Hepatic stellate cell (primary cell): ENCODE results near the gene SLC35F3.
"Not testable (repeated sequence)": the region's sequence is repeated elsewhere in the genome, so short reads cannot be mapped to it uniquely, and the experiment has no call there.

Experiments
- DNase-seq: peaks from one replicate; pipeline ENCODE4 v3.0.0; 2011; ENCODE audit warnings: low spot score

SLC35F3 gene

GRCh38 chr1:234292548-234292947 is 388.1 kb downstream of the SLC35F3 start:
- DNase-seq, result no peak

GRCh38 chr1:234294109-234294817 is 389.8 kb downstream of the SLC35F3 start:
- DNase-seq, result no peak

DNA sequence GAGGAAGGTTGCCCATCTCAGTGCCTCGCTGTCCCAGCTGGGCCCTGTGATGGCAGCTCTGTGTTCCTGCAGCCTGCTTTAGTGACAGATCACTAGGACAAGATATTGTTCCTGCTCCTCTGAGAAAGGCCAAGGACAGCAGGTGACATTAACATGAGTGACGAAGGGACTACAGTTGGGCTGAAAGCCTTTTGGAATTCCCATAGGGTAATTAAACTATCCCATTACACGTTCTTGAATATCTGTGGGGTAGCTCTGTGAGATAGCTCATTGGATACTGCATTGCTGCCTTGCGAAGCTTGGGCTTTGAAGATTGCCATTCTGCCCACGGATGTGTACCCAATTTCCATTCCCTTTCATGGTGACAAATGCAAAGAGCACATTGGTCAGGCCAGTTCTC is 390.6 kb downstream of the SLC35F3 start:
- no peak for DNase-seq

DNA sequence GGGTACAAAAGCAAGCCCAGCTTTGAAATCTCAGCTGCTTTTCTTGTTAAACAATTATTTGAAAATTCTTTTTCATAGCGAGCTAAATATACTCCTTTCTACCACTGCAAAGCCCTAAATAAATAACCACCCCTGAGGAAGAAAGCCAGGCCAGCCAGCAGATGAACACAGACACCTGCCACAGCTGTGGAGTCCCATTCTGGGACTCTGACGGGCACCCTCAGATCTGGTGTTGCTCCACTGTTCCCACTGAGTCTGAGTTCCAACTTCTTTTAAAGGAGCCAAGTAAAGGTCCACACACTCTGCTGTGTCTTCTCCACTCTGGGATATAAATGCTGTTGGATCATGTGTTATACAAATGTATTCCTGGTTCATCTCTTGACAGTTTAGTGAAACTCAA is 391.1 kb downstream of the SLC35F3 start:
- no peak for DNase-seq

GRCh38 chr1:234296496-234296895 is 392.0 kb downstream of the SLC35F3 start:
- DNase-seq, result no peak

DNA sequence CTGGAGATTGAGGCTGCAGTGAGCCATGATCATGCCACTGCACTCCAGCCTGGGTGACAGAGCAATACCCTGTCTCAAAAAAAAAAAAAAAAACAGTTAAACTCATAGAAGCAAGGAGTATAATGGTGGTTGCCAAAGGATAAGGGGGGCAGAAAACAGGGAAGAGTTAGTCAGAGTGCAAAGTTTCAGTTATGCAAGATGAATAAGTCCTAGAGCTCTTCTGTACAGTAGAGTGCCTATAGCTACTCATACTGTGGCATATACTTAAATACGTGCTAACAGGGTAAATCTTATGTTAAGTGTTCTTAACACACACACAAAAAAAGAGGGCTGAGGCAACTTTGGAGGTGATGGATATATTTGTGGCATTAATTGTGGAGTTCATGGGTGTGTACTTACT is 393.2 kb downstream of the SLC35F3 start:
- no peak for DNase-seq

DNA sequence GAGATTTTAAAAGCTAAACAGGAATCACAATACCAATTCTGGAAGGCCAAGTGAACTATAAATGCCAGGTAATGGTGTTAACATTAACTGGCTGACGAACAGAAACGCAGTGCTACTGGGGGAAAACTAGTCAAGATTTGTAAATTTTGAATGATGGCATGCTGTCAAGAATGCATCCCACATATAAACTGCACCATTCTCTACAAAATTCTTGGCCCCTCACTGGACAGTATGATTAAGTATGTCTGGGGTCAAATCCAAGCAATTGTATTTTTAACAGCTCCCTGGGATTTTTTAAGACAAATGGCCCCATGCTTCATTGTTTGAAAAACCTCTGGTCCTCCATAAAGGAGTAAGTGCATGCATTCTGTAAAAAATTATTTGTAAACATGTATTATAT is 395.6 kb downstream of the SLC35F3 start:
- no peak for DNase-seq

GRCh38 chr1:234301663-234302062 is 397.2 kb downstream of the SLC35F3 start:
- not testable (repeated sequence) for DNase-seq

GRCh38 chr1:234302354-234302962 is 398.0 kb downstream of the SLC35F3 start:
- no peak for DNase-seq

DNA sequence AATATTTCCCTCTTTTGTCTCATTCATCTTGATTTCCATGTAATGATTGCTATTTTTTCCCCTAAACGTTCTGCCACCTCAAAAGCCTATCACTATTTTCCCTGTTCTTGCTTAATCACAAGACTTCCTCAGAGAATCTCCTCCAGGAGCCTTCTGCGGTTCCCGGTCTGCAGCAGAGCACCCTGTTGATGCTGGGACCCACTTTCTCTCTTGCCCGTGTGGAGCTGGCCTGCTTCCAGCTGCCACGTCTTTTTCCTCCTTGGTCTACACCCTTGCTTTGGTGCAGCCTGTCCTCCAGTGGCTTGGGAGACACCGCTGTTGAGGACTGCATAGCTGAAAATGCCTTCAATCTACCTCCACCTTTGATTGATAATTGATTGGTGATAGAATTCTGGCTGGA is 398.8 kb downstream of the SLC35F3 start:
- DNase-seq, result no peak

- no peak for DNase-seq
Observed at GRCh38 chr1:234307726-234308125, 403.2 kb downstream of the SLC35F3 start.

DNA sequence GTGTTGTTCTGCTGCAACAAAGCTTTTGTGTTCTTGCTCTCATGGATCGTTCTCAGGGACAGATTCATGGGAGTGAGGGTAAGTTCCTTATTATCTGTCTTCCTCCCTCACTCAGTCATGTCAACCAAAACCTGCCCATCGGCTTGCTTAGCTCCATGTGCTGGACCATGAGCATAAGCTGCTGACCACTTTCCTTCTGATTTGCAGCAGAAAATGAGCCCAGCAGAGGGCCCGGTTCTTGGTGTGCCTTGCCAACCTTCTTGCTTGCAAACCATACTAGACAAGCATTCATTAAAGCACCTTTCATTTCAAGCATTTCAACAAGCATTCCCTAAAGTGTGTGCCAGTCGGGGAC is 404.7 kb downstream of the SLC35F3 start:
- DNase-seq, result no peak

DNA sequence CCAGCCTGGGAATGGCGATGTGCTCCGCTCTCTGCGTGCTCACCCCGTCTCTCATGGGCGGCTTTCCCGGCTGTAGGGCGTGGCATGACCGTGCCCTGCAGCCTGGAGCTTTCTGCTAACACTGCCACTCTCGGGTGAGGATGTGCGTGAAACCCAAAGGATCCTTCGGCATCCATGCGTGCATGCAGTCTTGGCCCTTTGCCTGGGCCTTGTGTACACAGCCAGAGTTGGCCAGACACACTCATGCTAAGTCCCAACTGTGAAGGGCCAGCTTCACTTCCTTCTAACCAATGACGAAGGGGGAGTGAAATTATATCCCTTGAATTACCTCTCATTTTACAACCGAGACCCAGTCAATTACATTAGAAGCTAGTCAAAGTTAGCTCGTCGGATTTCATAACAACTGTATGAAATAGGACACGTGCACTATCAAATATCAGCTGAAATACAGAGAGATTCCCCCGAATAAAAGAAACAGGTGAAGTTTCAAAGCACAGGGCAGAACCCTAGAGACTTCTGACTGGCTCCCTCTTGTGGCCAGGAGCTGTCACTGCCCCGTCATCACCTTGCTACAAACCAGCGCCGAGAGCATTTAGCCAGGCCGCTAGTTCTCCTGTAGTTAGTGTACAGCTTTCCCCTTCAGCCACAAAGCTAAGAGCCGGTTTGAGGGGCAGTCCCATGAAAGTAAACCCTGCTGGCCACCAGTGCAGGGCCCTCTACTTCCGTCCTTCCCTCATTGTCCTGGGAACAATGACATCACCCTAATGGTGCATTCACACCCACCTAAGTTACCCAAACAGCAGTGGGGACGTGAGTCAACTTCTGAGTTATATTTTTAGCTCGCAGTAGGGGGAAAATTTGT is 405.4 kb downstream of the SLC35F3 start:
- DNase-seq, result peak; percentile 40

DNA sequence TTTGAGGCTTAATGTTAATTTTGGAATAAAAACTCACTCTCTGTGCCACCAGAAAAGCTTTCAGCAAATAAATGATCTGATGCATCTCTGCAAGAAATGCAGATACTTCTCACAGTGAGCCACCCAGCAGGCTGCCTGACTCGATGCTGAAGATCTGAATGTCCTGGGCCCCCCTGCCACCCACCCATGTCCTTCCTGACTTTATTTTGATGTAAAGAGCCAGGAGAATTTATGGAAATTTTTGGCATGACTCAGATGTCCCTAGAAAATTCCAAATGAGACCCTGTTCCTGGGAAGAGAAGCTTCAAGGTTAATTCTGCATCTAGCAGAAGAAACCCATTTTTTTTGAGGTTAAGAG is 406.0 kb downstream of the SLC35F3 start:
- DNase-seq, result no peak

GRCh38 chr1:234311414-234311813 is 406.9 kb downstream of the SLC35F3 start:
- no peak for DNase-seq

DNA sequence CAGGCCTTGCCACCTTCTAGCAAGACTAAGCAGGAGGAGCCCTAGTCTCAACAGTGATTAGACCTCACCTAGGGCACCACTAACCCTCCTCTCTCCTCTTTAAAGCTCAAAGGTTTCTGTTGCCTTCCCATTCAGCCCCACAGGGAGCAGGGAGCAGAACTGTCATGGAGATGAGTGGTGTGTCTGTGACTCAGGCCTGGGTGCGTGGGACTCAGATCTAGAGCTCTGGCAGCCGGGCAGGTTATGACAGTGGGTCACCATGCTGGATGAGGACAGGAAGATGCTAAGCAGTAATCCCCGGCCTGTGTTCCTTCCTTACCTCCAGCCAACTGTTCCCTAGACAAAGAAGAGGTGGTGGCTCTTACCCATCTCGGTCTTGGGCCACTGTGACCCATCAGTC is 408.7 kb downstream of the SLC35F3 start:
- DNase-seq, result no peak

DNA sequence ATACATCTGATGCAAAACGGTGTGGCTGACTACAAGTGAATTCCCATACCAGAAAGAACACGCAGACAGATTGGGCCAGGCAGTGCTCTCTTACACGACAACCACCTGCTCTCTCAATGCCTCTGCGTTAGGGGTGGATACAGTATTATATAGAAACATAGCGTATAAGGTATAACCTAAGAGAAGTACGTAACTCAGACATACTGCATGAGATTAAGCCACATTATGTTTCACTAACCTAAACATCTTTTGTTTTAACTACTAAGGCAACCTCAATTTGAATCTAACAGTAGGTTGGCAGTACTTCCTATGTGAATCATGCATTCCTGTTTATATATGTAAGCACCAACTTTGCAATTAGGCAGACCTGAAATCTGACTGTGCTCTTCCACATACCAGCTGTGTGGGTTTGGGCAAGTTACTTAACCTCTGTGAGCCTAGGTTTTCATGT is 410.6 kb downstream of the SLC35F3 start:
- DNase-seq, result no peak

DNA sequence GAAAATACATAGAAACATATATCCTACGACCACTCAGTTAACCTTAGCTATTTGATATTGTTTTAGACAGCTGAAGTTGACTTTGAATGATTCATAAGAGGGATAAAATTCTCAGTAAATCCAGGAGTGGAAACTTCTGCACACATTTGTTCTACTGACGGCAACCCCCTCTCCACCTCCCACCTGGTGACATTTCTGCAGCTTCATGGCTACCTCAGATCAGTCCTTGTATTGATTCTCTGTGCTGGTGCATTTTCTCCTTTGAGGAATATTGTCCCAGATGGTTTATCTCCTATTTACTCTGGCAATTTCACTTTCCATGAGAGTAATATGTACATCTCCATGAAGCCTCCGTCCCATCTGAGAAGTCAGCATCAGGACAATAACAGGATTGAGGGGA is 411.1 kb downstream of the SLC35F3 start:
- no peak for DNase-seq

DNA sequence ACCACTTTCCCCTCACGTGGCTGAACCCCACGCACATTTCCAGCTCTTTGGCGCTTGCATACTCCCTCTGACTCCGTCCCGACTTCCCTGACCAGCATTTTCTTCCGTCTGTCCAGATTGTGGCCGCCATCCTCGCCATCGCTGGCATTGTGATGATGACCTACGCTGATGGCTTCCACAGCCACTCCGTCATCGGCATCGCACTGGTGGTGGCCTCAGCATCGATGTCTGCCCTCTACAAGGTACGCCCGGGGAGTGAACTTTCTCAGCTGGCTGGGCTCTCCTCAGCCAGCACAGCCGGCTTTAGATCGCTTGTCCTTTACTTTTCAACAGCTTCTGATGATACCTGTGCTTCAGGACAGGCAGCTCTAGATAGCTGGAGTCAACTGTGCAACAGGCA is 412.0 kb downstream of the SLC35F3 start:
- no peak for DNase-seq

- no peak for DNase-seq
Observed at GRCh38 chr1:234316937-234317336, 412.5 kb downstream of the SLC35F3 start.

DNA sequence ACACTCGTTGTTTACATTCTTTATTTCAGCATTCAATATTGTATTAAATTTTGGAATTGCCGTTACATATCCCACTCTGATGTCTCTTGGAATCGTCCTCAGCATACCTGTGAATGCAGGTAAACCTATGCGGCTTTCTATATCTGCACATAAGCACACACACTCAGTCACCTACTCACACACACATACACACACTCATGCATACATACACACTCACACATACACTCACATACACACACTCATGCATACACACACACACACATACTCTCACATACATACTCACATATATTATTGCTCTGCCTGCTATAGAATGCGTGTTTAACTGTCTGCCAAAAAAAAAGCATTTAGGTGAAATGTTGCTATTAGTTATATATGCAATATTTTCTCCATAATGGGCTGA is 415.6 kb downstream of the SLC35F3 start:
- no peak for DNase-seq

DNA sequence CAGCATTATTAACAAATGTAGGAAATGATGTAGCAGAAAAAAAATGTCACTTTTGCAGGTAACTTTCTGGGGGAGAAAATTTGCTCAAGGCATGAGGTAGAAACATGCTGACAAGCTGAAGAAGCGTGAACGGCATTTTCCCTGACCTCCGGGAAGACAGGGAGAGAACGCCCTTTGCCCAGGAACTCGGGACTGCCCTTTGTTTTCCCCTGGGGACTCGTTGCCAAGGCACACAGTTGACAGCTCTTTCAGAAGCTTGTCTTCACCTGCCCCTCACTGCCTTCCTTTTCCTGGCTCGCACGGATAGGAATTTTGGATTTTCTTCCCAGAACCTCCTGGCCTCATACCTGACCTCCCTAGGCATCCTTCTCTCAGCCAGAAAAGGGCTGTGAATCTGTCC is 416.1 kb downstream of the SLC35F3 start:
- no peak for DNase-seq

DNA sequence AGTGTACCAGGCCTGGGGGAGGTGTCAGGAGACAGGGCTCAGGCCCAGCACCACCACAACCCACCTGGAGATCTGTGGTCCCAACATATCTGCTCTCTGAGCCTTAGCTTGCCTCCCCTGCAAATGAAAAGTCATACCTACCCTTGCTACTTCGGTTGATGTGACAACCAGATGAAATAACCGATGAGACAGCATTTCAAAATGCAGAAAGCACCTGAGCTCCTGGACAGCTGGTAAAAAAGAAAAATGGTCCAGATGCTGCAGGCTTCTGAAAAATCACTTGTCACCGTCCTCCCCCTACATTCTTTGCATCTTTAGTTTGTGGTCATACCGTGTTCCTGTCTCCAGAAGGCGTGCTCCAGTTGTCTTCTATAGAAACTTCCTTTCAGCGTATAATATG is 416.8 kb downstream of the SLC35F3 start:
- DNase-seq, result no peak
